NOMO-1 (cell line): ENCODE measurements around the gene CGB3.

Experiments
- DNase-seq, 2 experiments: peaks; one replicate each; lab custom pipeline; 2025; ENCODE audit not compliant: unreplicated experiment in 2 of 2; lab: John Stamatoyannopoulos, UW

The CGB3 gene

DNA sequence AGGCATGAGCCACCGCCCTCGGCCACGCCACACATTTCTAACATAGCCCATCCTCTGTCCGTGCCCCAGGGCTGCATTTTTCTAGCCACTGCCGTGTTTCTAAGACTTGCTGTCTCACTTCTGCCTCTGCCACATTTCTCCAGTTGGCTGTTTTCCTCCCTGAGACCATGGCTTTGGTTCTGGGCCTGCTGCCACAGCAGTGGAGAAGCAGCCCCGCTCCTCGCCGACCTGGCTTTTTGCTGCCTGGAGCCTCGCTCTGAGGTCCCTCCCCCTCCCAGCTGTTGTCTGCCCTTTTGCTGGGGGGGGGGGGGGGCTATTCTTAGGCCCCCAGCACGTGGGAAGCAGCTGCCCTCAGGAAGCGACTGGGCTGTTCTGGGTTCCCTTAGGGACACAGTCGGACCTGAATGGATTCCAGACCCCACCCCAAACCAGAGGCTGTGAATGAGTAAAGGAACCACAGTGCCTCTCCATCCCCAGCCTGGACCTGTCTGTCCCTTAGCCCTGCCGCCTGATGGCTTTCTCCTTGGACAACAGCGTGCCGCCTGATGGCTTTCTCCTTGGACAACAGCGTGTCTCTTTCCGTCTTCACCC is 34.3 kb downstream of the CGB3 start:
- no peak for DNase-seq

- DNase-seq = no peak
These were observed 35.3 kb downstream of the CGB3 start for GRCh38 chr19:48988860-48989259.

DNA sequence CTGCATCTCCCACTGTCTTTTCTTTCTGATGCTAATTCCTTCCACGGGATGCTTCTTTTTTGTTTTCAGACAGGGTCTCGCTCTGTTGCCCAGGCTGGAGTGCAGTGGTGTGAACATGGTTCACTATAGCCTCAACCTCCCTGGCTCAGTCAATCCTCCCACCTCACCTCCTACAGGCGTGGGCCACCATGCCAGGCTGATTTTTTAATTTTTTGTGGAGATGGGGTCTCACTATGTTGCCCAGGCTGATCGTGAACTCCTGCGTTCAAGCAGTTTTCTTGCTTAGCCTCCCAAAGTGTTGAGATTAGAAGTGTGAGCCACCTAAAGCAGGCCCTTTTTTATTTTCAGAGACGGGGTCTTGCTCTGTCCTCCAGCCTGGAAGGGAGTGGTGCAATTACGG is 35.8 kb downstream of the CGB3 start:
- no peak for DNase-seq

GRCh38 chr19:48987323-48987722 is 36.8 kb downstream of the CGB3 start:
- DNase-seq = no peak

GRCh38 chr19:48986211-48986610 is 37.9 kb downstream of the CGB3 start:
- no peak for DNase-seq

GRCh38 chr19:48985711-48986110 is 38.4 kb downstream of the CGB3 start:
- DNase-seq = no peak

GRCh38 chr19:48982280-48982679 is 41.9 kb downstream of the CGB3 start:
- DNase-seq = no peak

DNA sequence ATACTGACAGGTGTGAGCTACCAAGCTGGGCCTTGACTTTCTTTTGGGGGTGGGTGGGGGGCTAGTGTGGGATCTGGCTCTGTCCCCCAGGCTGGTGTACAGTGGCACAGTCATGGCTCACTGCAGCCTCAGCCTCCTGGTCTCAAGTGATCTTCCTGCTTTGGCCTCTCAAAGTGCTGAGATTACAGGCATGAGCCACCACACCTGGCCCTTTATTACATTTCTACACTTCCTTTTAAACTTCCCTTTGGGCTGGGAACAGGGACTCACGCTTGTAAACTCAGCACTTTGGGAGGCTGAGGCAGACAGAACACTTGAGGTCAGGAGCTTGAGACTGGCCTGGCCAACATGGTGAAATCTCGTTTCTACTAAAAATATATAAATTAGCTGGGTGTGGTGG is 47.1 kb downstream of the CGB3 start:
- no peak for DNase-seq

DNA sequence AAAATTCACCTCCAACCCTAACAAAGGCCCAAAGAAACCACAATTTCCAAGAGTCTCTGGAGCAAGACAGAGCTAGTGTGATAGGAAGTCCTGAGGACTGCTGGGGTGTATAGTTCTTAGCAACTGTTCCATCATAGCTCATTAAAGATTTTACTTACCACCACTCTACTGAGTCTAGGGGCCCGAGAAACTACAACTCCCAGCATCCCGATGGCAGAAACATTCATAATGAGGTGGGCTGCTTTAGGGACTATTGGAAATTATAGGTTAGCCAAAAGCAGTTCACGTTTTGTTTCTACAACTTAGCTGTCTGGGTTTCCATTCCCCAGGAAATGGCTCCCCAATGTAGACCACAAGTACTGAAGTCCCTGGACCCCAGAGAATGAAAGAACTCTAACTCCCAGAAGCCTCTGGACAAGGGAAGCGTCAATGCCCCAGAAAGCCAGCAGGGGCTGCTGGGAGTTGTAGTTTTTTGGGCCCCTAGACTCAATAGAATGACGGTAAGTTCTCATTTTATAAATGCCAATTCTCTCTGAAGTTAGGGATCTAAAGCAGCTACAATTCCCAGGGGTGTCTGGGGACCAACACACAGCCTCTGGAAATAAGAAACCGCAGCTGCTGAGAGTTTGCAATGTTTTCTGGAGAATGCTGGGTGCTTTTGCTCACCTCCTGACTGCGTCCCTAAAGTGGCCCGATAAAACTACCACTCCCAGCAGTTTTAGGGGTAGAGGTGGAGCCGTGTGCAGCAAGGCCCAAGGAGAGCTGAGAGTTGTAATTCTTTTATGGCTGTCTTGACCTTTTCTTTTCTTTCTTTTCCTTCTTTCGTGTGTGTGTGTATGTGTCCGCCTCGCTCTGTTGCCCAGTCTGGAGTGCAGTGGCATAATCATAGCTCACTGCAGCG is 47.9 kb downstream of the CGB3 start:
- DNase-seq = peak in 1 of 2 experiments; percentile 16
